Renal pelvis (tissue), 4 donors: Measurements from ENCODE around the gene CSRP1. TPM values are rescaled to one million over a fixed set of nuclear protein-coding genes. Genes with fewer than 3 reads are reported as not detected.
"Not testable (repeated sequence)": the region's sequence is repeated elsewhere in the genome, so short reads cannot be mapped to it uniquely, and the experiment has no call there.

Source experiments
- DNase-seq: peaks from one replicate; pipeline ENCODE4 v3.0.0-alpha.2; 2013
- polyA plus RNA-seq, 3 donors: library from polyadenylated mRNA; unstranded; fragments of 120-200 nt; gene quantifications; one replicate each; pipeline ENCODE4 v1.2.1, GENCODE V29; 2013; ENCODE audit not compliant: insufficient read length in 3 of 3

Gene CSRP1
- polyA plus RNA-seq, 3 donors, result 125 to 137 (median 135) TPM

- no peak for DNase-seq
Measured at GRCh38 chr1:201539561-201540431, 32.9 kb upstream of the CSRP1 start.

- DNase-seq, result peak; percentile 73
Measured at GRCh38 chr1:201538612-201539551, 32.0 kb upstream of the CSRP1 start, which contains the start of gene NAV1. TSS of gene NAV1 (plus strand) at chr1:201539127. CDS start at chr1:201622885, 83,758 bp downstream.

DNA sequence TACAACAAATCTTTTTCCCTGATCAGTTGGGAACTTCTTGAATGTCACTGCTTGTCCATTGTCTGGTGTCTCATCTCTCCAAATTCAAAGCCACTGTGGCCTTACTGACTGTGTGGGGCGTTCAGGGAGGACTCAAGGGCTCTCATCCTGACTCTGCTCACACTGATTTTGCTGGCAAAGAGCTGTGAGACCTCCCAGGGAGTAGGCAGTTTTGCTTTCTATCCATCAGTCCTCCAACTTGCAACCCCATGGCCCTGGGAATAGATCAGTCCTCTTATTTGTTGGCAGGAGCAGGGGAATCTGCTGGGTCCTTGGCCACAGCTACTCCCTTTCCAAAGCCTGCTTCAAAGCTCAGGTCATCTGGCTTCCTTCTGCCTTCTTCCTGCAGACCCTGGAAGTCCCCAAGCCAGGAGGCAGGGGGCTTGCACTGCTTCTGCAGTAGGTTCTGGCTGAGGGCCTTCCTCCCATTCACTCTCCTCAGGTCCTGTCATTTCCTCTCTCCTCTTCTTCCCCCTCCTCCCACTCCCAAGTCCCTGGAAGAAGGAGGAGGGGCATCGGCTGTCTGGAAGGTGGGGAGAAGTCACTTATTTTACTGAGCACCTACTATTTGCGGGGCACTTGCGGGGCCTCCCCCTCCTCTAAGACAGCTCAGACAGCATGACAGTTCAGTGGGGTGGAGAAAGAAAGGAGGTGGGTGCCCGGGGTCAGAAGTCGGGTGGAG, 31.1 kb upstream of the CSRP1 start:
- DNase-seq, result no peak

DNA sequence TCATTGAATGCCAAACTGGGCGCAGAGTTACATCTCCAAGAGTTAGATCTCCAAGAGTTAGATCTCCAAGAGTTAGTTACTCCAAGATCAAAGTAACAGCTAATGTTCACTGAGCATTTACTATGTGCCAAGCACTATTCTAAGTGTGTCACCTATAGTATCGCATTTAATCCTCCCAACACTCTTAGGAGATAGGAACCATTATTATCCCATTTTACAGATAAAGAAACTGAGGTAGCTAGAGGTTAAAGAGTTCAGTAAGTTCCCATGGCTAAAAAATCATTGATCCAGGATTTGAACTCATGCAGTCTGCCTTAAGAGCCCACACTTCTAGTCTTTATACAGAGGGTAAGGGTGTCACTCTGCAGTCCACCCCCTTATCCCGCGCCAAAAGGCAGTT, 30.5 kb upstream of the CSRP1 start:
- DNase-seq, result no peak

DNA sequence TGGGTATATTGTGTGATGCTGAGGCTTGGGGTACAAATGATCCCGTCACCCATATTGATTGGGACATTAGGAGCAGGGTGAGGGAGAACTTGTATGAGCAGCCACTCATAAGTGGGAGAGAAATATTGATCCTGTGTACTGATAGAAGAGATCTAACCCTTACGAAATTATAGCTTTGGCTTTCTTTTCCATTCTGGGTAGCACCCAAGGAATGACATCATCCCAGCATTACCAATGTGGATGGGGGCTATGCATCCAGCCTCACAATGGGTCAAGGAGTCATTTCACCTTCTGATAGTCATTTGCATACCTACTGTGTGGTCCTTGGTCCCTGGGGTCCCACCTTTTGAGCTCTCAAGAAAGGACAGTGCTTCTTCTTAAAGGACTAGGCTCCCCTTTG, 30.1 kb upstream of the CSRP1 start:
- DNase-seq, result no peak

DNA sequence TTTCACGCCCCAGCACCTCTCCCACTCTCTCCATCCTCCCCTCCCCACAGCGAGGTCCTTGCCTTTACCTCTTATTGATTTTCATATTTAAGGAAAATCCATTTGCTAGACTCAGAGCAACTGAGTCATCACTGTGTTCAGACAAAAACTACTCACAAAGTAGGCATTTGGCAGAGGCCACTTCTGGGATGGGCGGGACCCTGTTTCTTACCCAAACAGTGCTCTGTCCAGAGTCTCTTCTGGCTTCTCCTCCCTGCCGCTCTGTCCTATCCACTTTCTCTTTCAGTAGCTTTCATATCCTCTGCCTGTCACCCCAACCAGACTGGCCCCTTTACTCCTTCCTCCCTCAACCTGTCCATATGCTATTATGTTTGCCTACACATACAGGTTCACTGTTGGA, 29.6 kb upstream of the CSRP1 start:
- no peak for DNase-seq

DNA sequence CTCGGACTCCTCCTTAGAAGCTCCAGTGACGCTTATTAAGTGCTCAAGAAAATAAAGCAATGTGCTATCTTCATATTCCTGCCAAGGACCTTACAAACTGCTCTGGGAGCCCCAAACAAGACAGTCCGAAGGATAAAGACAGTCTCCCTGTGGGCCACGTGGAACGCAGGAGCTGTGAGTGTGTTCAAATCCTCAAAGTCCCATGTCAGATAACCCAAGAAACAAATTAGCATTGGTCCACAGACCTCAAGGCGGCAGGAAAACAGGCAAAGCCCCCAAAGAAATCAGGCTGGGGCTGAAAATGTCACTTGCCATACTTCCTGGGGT, 29.0 kb upstream of the CSRP1 start:
- no peak for DNase-seq

GRCh38 chr1:201535046-201535918, 28.4 kb upstream of the CSRP1 start:
- DNase-seq, result no peak

DNA sequence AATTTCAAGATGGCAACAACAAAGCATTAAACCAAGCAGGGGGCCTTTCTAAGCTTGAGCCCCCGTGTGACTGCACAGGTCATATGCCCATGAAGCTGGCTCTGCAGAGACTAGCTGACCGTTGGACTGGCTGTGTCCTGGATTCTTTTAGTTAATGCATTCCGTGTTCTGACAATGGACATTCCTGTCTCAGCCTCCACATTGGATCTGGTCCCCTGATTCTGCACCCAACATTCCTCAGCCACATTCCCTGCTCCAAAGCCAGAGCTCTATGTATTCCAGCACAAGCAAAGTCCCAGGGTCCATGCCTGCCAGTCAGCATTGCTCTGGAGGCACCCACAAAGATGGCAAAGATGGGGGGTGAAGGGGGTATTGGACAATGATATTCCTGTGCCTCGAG, 26.9 kb upstream of the CSRP1 start:
- DNase-seq, result no peak

GRCh38 chr1:201531551-201532425, 24.9 kb upstream of the CSRP1 start:
- DNase-seq, result no peak

DNA sequence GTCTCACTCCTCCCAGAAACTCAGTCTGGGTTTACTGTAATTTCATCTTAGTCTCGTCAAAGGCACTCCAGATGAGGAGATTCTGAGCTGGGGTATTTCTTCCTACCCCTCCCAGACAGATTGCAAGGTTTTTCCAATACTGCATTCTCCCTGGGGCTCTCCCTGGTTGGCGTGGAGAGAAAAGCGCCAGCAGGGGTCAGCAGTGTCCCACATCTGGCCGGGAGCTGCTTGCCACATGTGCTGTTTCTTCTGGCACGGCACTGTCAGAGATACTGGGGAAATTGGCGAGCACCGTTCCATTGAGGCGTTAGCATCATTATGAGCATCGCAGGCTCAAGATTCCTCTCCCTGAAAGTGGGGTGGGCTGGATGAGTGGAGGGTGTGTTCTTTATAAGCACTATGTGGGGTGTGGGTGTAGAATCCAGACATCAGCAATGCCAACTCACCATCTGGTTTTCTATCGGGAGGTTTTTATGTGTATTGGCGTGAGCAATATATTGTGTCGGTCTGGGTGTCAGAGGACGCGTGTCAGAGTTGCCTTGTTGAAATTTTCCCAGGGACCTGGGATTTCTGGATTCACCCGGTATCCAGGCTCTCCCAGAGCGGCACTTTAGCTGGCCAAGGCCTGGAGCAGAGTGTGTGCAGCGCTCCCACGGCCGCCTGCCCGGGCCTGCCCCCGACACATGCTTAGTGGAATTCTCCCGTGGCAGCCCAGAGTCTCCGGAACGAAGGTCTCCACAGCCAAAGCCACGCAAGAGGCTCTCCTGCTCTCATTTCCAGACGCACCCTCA, 24.0 kb upstream of the CSRP1 start:
- DNase-seq, result no peak

DNA sequence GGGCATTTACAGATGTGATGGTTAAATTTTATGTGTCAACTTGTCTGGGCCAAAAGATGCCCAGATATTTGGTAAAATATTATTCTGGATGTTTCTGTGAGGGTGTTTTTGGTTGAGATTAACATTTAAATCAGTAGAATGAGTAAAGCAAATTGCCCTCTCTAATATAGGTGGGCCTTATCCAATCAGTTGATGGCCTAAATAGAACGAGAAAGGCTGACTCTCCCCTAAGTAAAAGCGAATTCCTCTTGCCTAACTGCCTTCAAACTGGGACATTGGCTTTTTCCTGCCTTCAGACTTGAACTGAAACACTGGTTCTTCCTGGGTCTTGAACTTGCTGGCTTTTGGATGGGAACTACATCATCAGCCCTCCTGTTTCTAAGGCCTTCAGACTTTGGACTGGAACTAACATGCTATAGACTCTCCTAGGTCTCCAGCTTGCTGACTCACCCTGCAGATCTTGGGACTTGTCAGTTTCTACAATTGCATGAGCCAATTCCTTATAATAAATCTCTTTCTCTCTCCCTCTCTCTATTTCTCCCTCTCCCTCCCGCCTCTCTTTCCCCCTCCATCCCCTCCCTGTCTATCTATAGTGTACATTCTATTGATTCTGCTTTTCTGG, 21.8 kb upstream of the CSRP1 start:
- DNase-seq, result no peak

GRCh38 chr1:201527879-201528278, 21.0 kb upstream of the CSRP1 start:
- DNase-seq, result no peak

DNA sequence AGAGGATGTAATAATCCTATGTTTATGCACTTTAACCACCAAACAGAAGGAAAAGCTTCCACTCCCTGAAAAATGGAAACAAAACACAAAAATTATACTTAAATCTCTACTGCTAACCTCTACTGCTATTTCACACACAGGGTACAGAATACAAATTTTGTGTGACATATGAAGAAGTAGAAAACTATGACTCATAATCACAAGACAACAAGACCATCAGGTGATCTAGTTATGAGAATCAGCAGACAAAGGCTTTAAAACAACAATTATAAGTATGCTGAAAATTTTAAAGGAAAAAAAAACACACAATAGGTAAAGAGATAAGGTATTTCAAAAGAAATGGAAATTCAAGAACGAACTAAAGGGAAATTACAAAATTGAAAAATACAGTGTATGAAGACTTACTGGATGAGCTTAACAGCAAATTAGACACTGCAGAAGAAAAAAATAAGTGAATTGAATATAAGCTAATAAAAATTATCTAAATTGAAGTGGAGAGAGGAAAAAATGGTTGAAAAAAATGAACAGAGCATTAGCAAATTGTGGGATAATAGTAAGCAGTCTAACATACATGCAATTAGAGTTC, 18.4 kb upstream of the CSRP1 start:
- DNase-seq, result no peak

DNA sequence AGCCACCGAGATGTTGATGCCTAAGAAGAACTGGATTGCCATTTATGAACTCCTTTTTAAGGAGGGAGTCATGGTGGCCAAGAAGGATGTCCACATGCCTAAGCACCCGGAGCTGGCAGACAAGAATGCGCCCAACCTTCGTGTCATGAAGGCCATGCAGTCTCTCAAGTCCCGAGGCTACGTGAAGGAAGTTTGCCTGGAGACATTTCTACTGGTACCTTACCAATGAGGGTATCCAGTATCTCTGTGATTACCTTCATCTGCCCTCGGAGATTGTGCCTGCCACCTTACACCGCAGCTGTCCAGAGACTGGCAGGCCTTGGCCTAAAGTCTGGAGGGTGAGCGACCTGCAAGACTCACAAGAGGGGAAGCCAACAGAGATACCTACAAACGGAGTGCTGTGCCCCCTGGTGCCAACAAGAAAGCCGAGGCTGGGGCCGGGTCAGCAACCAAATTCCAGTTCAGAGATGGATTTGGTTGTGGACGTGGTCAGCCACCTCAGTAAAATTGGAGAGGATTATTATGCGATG, 13.2 kb upstream of the CSRP1 start:
- not testable (repeated sequence) for DNase-seq

GRCh38 chr1:201518071-201518470, 11.1 kb upstream of the CSRP1 start:
- DNase-seq, result no peak

DNA sequence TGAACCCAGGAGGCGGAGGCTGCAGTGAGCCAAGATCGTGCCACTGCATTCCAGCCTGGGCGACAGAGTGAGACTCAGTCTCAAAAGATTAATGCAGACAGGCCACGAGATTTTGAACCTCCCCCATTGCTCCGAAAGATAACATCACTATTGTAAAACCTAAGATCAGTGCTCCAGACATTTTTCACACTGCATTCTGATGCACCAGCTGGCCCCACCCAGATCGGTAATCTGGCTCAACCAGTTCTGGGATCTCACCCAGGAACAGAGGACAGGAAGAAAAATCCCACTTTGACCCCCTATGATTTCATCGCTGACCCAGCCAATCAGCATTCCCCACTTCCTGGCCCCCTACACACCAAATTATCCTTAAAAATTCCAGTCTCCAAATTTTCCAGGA, 10.7 kb upstream of the CSRP1 start:
- no peak for DNase-seq

DNA sequence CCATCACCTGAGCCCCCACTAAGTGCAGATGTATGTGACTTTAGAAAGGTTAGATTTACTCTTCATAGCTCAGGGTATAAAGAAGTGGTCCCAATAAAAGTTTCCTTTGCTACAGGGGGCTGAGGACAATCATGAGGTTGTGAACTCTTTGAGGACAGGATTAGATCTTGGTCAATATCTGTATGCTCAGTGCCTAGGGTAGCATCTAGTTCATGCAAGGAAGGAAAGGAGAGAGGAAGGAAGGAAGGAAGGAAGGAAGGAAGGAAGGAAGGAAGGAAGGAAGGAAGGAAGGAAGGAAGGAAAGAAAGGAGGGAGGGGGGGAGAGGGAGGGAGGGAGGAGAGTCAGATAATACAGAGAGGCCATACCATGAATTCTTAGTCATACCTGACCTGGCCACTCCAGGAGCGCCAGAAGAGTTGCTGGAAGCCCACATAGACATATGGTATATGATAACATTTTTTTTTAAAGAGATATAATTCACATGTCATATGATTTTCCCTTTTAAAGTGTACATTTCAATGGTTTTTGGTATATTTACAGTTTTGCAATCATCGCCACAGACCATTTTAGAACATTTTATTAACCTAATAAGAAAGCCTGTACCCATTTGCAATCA, 9.7 kb upstream of the CSRP1 start:
- DNase-seq, result no peak
